Skeletal muscle satellite cell (primary cell): ENCODE measurements around the gene ATP2A2.

ENCODE experiments used
- H3K27me3 ChIP-seq: 2 replicates; pipeline ENCODE4 v1.7.0; 2013; ENCODE audit warnings: low read length; ENCODE audit not compliant: control insufficient read depth, insufficient read depth
- H3K36me3 ChIP-seq: 2 replicates; pipeline ENCODE4 v1.7.0; 2013; ENCODE audit warnings: mild to moderate bottlenecking, control low read depth, low read length; ENCODE audit not compliant: insufficient read depth
- H3K4me1 ChIP-seq: 2 replicates; pipeline ENCODE4 v1.7.0; 2013; ENCODE audit warnings: low read length; ENCODE audit not compliant: control insufficient read depth, insufficient read depth
- H3K4me2 ChIP-seq: 2 replicates; pipeline ENCODE4 v1.7.0; 2013; ENCODE audit warnings: mild to moderate bottlenecking, low read length
- H3K4me3 ChIP-seq: 2 replicates; pipeline ENCODE4 v1.7.0; 2013; ENCODE audit warnings: low read length
- H3K9ac ChIP-seq: 2 replicates; pipeline ENCODE4 v1.7.0; 2013; ENCODE audit warnings: mild to moderate bottlenecking, low read depth, low read length, moderate library complexity
- H3K9me3 ChIP-seq: replicated peaks from 2 replicates; pipeline ENCODE4 v1.7.0; 2013; ENCODE audit warnings: mild to moderate bottlenecking, control low read depth, low read length

ATP2A2 gene

GRCh38 chr12:110282300-110282860, 1.3 kb downstream of the ATP2A2 start:
- H3K36me3 ChIP-seq: peaks cover 39% of the 10 kb centered on the region
- no peaks in the 10 kb centered on the region for H3K9me3 ChIP-seq
- H3K27me3 ChIP-seq: no peaks in the 10 kb centered on the region
- peak overlapping the region; percentile 83 for H3K4me3 ChIP-seq
- H3K9ac ChIP-seq: peak overlapping the region; percentile 95
- peaks cover 43% of the 10 kb centered on the region for H3K4me1 ChIP-seq
- H3K4me2 ChIP-seq: peak overlapping the region; percentile 97

- H3K4me1 ChIP-seq: peaks cover 43% of the 10 kb centered on the region
- no peaks in the 10 kb centered on the region for H3K27me3 ChIP-seq
- peak overlapping the region; percentile 83 for H3K4me3 ChIP-seq
- peak overlapping the region; percentile 97 for H3K4me2 ChIP-seq
- peaks cover 45% of the 10 kb centered on the region for H3K36me3 ChIP-seq
- no peaks in the 10 kb centered on the region for H3K9me3 ChIP-seq
- H3K9ac ChIP-seq: peak overlapping the region; percentile 95
Observed at GRCh38 chr12:110282956-110283817, 2.1 kb downstream of the ATP2A2 start.

GRCh38 chr12:110284597-110284996, 3.5 kb downstream of the ATP2A2 start:
- peaks cover 54% of the 10 kb centered on the region for H3K36me3 ChIP-seq
- H3K4me3 ChIP-seq: peak overlapping the region; percentile 83
- no peaks in the 10 kb centered on the region for H3K9me3 ChIP-seq
- H3K4me1 ChIP-seq: peaks cover 51% of the 10 kb centered on the region
- peak overlapping the region; percentile 95 for H3K9ac ChIP-seq
- H3K27me3 ChIP-seq: no peaks in the 10 kb centered on the region
- peak overlapping the region; percentile 97 for H3K4me2 ChIP-seq

GRCh38 chr12:110286623-110287022, 5.6 kb downstream of the ATP2A2 start:
- H3K9ac ChIP-seq: no peak overlapping the region
- no peaks in the 10 kb centered on the region for H3K27me3 ChIP-seq
- peak overlapping the region; percentile 97 for H3K4me2 ChIP-seq
- H3K36me3 ChIP-seq: peaks cover 67% of the 10 kb centered on the region
- H3K4me1 ChIP-seq: peaks cover 43% of the 10 kb centered on the region
- H3K9me3 ChIP-seq: no peaks in the 10 kb centered on the region
- no peak overlapping the region for H3K4me3 ChIP-seq

- Histone ChIP-seq H3K9me3 (no peaks in the 10 kb centered on the region), H3K4me3 (no peak overlapping the region), H3K36me3 (peaks cover 71% of the 10 kb centered on the region), H3K4me1 (peaks cover 40% of the 10 kb centered on the region), H3K9ac (no peak overlapping the region), H3K27me3 (no peaks in the 10 kb centered on the region), H3K4me2 (no peak overlapping the region)
Observed at GRCh38 chr12:110287986-110288385, 6.9 kb downstream of the ATP2A2 start.

GRCh38 chr12:110289044-110289710, 8.1 kb downstream of the ATP2A2 start:
- Histone ChIP-seq H3K27me3 (no peaks in the 10 kb centered on the region), H3K4me2 (peak overlapping the region; percentile 12), H3K4me1 (peaks cover 30% of the 10 kb centered on the region), H3K9ac (no peak overlapping the region), H3K4me3 (no peak overlapping the region), H3K36me3 (peaks cover 66% of the 10 kb centered on the region), H3K9me3 (no peaks in the 10 kb centered on the region)

GRCh38 chr12:110289711-110290078, 8.6 kb downstream of the ATP2A2 start:
- Histone ChIP-seq H3K36me3 (peaks cover 69% of the 10 kb centered on the region), H3K27me3 (no peaks in the 10 kb centered on the region), H3K4me1 (peaks cover 27% of the 10 kb centered on the region), H3K9ac (no peak overlapping the region), H3K4me2 (no peak overlapping the region), H3K4me3 (no peak overlapping the region), H3K9me3 (no peaks in the 10 kb centered on the region)

GRCh38 chr12:110301065-110301806, 20.2 kb downstream of the ATP2A2 start:
- no peak overlapping the region for H3K4me3 ChIP-seq
- H3K9me3 ChIP-seq: no peaks in the 10 kb centered on the region
- H3K27me3 ChIP-seq: no peaks in the 10 kb centered on the region
- H3K4me1 ChIP-seq: peaks cover 36% of the 10 kb centered on the region
- no peak overlapping the region for H3K4me2 ChIP-seq
- H3K9ac ChIP-seq: no peak overlapping the region
- H3K36me3 ChIP-seq: peaks cover 69% of the 10 kb centered on the region

GRCh38 chr12:110304061-110304551, 23.1 kb downstream of the ATP2A2 start:
- Histone ChIP-seq H3K4me2 (peak overlapping the region; percentile 58), H3K9me3 (no peaks in the 10 kb centered on the region), H3K36me3 (peaks cover 59% of the 10 kb centered on the region), H3K9ac (peak overlapping the region; percentile 52), H3K4me3 (no peak overlapping the region), H3K4me1 (peaks cover 39% of the 10 kb centered on the region), H3K27me3 (no peaks in the 10 kb centered on the region)

- H3K4me3 ChIP-seq: no peak overlapping the region
- H3K4me1 ChIP-seq: peaks cover 44% of the 10 kb centered on the region
- no peaks in the 10 kb centered on the region for H3K9me3 ChIP-seq
- no peak overlapping the region for H3K4me2 ChIP-seq
- H3K27me3 ChIP-seq: no peaks in the 10 kb centered on the region
- peaks cover 38% of the 10 kb centered on the region for H3K36me3 ChIP-seq
- H3K9ac ChIP-seq: no peak overlapping the region
Observed at GRCh38 chr12:110307372-110307771, 26.3 kb downstream of the ATP2A2 start.

GRCh38 chr12:110310763-110311162, 29.7 kb downstream of the ATP2A2 start:
- Histone ChIP-seq H3K27me3 (no peaks in the 10 kb centered on the region), H3K36me3 (peaks cover 27% of the 10 kb centered on the region), H3K4me2 (no peak overlapping the region), H3K4me3 (no peak overlapping the region), H3K9me3 (no peaks in the 10 kb centered on the region), H3K9ac (no peak overlapping the region), H3K4me1 (peaks cover 49% of the 10 kb centered on the region)
